Prostate gland (tissue), 2 donors: ENCODE results near the gene SRGAP3.

Source experiments
- POLR2A ChIP-seq: fragments of 450-650 bp; IDR thresholded peaks from one replicate; pipeline ENCODE4 v1.6.1; 2016; ENCODE audit warnings: antibody characterized with exemption, mild to moderate bottlenecking
- POLR2AphosphoS5 ChIP-seq: sonication (generic); formaldehyde crosslinking; IDR thresholded peaks from one replicate; pipeline ENCODE4 v1.6.1; 2017; ENCODE audit warnings: antibody characterized with exemption
- TF ChIP-seq, protein P1 (sequence below), 4 experiments: fragments of 200-600 bp in 2 of 4; fragments of 450-650 bp in 2 of 4; sonication (generic) in 2 of 4; IDR thresholded peaks; 1 replicate in 3 of 4; 2 replicates in 1 of 4; pipeline ENCODE4 v1.5.1; 2016 to 2019; ENCODE audit warnings: antibody characterized with exemption in 4 of 4, mild to moderate bottlenecking in 2 of 4, moderate library complexity in 2 of 4

- TF ChIP-seq, protein P1, sequence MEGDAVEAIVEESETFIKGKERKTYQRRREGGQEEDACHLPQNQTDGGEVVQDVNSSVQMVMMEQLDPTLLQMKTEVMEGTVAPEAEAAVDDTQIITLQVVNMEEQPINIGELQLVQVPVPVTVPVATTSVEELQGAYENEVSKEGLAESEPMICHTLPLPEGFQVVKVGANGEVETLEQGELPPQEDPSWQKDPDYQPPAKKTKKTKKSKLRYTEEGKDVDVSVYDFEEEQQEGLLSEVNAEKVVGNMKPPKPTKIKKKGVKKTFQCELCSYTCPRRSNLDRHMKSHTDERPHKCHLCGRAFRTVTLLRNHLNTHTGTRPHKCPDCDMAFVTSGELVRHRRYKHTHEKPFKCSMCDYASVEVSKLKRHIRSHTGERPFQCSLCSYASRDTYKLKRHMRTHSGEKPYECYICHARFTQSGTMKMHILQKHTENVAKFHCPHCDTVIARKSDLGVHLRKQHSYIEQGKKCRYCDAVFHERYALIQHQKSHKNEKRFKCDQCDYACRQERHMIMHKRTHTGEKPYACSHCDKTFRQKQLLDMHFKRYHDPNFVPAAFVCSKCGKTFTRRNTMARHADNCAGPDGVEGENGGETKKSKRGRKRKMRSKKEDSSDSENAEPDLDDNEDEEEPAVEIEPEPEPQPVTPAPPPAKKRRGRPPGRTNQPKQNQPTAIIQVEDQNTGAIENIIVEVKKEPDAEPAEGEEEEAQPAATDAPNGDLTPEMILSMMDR (IDR thresholded peaks at IDR 0.05): no peak
- TF ChIP-seq POLR2A (no peak), POLR2AphosphoS5 (no peak)
Observed at GRCh38 chr3:9111417-9111816, 138.0 kb downstream of the SRGAP3 start.
